HG02763 (cell line): Measurements from ENCODE around the gene NDUFB8.

Source experiments
- ATAC-seq: cut with Tn5 transposase; IDR thresholded peaks from one replicate; pipeline ENCODE4 v1.9.1; 2021; ENCODE audit warnings: mild to moderate bottlenecking, moderate library complexity; ENCODE audit not compliant: unreplicated experiment

The NDUFB8 gene

DNA sequence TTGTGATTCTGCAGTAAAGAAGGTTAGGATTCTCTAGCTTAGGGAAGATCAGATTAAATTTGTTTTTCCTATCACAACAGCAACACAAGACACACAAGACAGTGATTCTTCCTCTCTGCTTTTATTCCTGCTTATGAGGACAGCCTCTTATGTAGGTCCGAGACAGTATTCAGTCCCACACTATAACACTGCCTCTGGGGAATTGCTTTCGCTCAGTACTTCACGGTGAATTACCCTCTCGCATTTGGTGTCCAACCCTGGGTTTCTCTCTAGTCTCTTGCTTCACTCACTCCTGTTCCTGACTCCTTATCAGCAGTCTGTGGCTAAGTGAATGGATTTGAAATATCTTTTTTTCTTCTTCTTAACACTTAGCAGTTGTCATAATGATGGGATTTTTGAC is 7.8 kb upstream of the NDUFB8 start:
- ATAC-seq: no peak

DNA sequence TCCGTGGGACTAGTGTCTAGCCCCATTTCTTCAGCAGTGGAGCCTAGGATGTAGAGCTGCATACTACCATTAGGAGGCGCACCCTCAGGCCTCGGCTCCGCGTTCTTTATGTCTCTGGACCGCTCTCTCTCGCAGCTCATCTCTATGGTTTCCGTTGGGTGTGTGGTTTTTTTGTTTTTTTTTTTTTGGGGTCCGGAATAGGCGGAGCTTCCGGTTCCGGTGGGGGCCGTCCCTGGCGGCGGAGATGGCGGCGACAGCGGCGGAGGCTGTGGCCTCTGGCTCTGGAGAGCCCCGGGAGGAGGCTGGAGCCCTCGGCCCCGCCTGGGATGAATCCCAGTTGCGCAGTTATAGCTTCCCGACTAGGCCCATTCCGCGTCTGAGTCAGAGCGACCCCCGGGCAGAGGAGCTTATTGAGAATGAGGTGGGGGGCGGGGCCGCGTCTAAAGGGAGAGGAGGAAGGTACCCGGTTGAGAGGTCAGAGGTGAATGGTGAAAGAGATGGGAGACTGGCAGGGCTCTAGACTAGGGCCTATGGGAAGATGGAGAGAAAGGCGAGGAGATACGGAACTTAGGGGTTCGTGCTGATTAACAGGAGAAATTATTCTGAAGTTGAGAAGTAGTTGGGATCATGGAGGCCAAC is 6.2 kb upstream of the NDUFB8 start, which contains the start of gene HIF1AN:
HIF1AN (plus strand) TSS at position 229 of the 639 bp plus-strand sequence; CDS start at position 245, 16 bp downstream.
- ATAC-seq: peak; percentile 91

DNA sequence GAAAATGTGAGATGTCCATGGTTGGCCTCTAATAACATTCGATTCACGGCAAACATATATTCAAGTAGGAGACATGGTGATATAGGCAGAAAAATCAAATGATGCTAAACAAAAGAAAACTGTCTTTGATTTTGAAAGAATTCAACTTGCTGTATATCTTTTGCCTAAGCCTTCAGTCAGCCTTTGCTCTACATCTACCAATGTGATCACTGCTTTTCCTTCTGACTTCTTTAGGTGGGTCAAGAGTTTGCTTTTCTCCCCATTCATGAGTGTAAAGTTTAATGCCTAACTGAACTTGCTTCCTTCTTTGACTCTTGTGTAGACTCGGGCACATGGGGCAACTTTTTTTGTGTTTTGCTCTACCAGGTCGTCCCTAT is 5.7 kb upstream of the NDUFB8 start:
- ATAC-seq: no peak

DNA sequence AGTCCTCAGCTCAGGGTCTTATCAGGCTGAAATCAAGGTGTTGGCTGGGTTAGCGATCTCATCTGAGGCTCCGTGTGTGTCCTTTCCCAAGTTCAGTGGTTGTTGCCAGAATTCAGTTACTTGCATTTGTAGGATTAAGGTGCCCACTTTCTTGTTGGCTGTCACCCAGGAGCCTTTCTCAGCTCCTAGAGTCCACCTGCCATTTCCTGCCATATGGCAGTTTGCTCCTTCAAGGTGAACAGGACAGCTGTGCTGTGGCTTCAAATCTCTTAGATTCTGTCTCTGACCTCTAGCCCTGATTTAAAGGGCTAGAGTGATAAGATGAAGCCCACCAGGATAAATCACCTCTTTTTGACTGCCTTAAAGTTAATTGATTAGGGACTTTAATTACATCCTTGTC is 5.1 kb upstream of the NDUFB8 start:
- ATAC-seq: no peak

DNA sequence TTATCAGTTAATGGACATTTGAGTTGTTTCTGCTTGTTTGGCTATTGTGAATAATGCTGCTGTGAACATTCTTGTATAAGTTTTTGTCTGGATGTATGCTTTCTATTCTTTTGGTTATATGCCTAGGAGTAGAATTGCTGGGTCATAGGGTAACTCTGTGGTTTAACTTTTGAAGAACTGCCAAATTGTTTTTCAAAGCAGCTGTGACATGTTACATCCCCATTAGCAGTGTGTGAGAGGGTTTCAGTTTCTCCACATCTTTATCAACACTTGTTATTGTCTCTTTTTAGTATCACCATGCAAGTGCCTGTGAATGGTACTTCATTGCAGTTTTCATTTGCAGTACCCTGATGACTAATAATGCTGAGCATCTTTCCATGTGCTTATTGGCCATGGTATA is 2.1 kb upstream of the NDUFB8 start:
- ATAC-seq: no peak

DNA sequence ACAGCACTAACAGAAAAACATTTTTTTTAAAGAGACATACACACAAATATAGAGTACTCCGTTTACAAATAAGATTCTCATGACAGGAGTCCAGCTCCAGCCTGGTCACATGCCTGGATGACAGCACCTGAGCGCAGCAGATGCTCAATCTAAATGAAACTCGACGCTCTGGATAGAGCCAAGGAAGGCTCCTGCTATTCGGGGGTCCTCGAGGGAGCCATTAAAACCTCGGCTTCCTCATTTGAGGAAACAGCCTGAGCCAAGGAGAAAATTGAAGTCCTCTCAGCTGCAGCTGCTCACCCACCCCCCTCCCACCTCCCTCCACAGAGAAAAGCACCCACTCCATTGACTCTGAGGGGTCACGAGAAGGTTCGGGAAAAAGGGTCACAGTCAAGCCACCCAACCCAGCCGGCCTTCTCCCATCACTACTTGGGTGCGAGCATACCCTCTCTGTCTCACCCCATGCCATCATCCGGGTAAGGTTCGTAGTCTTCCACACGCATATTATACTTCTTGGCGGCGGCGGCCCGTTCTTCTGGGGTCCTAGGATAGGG is 673 bp downstream of the NDUFB8 start:
- no peak for ATAC-seq

DNA sequence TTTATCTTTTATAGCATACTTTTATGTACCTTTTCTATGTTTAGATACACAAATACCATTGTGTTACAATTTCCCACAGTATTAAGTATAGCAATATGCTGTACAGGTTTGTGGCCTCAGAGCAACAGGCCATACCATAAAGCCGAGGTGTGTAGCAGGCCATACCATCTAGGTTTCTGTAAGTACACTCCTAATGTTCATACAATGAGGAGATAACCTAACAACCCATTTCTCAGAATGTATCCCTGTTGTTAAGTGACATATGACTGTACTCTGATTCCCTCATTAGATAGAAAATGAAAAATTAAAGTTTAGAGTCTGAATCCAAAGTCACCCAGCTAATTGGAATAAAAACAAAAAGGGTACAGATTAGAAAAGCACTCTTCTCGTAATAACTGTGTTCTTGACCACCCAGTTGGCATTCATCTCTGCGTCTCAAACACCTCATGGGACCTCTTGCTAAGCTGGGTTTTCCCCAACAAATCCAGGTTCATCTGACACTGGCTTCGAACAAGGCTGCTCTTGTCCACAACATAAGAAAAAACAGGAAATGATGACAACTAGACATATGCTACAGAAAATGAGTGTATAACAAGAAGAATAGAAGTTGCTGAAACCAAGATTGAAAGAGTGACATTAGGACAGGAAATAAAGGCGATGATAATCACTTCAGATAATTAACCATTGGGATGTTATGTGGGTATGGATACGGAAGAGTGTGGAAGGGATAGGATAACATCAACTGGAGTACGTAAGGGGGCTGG is 1.4 kb downstream of the NDUFB8 start:
- ATAC-seq: no peak

DNA sequence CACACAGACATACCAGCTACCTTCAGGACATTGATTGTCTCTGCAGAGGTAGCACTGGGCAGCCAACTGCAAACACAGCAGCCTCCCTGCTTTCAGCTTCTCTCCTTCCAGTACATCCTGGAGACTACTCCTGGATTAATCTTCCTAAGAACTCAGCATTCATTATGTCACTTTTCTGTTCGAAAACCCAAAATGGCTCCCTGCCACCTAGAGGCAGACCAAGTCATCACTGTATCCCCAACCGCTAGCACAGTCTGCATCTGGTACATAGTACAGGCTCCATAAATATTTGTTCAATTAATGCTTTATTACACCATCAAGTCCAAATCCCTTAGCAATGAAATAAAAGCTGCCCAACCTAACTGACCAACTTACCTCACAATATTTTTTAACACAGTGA is 5.0 kb downstream of the NDUFB8 start:
- no peak for ATAC-seq

DNA sequence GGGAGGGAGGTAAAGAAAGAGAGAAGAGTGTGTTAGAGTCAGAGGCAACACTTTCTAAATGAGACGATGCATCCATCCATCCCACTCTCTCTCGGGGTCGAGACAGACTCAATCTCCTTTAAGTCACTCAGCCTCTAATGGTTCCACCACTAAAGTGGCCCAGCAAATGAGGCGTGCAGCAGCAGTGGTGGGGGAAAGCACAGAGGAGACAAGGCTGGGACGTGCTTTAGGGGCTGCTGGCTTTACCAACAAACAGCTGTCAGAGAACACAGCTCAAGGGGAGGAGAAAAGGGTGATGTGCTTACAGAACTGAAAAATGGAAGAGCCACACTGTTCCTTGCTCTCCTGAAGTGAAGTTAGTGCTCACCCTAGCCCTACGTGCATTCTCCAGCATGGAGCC is 5.5 kb downstream of the NDUFB8 start:
- ATAC-seq: no peak

DNA sequence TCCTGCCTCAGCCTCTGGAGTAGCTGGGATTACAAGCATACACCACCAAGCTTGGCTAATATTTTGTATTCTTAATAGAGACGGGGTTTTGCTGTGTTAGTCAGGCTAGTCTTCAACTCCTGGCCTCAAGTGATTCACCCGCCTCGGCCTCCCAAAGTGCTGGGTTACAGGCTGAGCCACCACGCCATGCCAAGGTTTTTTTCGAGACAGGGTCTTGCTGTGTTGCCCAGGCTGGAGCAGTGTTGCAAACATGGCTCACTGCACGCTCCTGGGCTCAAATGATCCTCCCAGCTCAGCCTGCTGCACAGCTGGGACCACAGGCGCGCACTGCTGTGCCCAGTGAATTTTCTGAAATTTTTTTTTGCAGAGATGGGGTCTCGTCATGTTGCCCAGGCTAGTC is 6.7 kb downstream of the NDUFB8 start:
- ATAC-seq: no peak

DNA sequence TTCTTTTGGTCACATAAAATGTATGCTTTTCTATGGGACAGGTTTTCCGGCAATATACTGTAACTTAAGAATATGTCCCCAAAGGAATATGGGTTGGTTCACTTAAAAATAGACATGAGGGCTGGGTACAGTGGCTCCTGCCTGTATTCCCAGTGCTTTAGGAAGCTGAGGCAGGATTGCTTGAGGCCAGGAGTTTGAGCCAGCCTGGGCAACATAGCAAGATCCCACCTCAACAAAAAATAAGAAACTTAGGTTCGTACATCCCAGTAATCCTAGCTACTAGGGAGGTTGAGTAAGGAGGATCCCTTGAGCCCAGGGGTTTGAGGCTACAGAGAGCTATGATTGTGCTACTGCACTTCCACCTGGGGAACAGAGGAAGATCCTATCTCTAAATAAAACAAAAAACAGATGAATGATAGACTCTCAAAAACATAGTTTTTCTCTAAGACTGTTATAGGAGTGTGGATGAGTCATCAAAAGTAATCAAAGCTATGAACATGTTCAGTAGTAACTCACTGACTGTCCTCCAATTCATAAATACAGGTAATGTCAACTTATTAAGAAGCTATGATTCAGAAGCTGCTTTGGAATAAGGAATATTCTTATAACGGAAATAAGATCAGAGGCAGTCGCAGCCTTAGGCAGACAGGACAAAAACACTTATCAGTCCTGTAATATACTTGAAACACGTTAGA is 7.4 kb downstream of the NDUFB8 start:
- no peak for ATAC-seq

DNA sequence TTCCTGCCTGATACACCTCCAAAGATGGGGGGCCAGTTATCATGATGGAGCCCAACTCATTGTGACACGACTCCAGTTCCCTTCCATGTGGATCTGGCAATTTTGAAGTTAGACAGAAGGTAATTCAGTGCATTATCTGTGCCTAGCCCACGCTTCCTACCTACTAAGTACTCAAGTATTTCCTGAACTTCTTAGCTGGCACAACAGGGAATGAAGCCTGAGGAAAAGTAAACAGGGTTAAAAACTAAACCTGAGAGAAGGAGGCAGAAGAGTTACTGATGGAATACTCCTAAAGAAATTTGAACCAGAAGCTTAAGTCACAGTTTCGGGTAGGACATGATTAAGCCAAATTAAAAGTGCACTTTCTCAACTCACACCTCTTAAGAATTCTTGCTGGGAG is 8.9 kb downstream of the NDUFB8 start:
- ATAC-seq: no peak

DNA sequence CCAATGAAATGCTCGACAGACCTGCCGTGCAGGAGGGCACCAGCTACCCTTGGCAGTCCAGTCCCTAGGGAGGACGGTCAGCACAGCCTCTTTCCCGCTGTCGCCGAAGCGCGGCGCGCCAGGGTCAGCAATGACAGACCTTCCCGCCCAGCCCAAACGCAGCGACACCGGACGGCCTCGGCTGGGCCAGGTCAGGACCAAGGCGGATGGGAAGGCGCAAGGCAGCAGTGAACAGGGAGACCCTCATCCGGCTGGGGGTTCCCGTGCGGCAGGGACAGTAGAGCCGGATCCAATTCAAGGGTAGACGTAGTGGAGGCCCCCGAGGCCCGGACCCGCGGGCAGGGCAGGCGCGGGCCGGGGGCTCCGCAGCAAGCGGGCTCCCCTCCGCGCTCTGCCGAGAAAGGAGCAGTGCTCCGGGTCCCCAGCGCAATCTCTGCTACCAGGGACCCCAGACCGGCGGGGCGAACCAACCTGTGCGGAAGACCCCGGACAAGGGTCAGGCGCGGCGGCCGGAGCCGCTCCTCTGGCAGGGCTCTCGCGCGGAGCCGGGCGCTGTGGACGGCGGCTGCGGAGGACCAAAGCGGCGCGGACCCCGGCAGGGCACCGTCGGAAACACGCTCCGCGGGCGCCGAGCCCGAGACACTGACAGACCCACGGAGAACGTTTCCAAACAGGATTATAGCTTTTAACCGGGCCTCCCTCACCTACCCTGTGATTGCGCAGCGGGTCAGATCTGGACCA is 10.2 kb downstream of the NDUFB8 start, which contains the start of gene SEC31B:
SEC31B (minus strand) TSS at position 551 of the 741 bp plus-strand sequence. CDS start 2,909 bp downstream, outside the sequence.
- ATAC-seq: no peak

DNA sequence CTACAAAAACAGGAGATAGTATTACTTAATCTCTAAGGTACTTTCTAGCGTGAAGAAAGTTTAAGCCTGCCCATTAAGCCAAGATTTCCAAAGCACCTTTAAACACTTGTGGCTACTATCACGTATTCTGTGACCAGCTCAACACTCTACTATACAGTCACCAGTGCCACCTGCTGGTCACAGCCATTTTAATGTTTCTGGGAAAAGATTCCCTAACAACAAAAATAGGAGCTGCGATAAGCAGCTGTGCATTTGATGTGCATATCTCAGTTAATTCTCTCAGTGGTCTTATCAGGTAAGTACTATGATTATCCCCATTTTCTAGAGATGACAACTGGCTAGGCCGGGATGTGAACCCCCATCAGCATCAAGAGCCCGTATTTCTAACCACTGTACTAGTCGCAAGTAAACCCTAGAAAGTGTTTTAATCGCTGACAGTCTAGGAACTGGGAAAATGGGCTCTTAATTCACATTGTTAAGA is 10.9 kb downstream of the NDUFB8 start:
- no peak for ATAC-seq

DNA sequence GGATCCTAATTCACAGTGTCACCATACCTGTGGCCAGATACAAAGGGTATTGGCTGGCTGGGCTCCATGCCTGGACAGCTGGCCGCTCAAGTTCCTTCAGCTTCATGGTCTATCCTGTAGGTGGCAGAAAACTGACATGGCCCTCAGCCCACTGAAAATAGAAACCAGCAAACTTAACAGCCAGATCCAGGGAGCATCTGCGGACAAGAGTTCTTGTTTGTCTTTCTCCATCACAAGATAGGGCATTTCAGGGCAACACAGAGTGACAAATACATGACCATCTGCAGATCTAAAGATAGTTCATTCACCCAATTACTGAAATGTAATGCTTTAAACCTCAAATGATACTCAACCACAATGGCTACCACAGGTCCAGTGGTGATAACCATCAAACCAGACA is 12.8 kb downstream of the NDUFB8 start:
- no peak for ATAC-seq

DNA sequence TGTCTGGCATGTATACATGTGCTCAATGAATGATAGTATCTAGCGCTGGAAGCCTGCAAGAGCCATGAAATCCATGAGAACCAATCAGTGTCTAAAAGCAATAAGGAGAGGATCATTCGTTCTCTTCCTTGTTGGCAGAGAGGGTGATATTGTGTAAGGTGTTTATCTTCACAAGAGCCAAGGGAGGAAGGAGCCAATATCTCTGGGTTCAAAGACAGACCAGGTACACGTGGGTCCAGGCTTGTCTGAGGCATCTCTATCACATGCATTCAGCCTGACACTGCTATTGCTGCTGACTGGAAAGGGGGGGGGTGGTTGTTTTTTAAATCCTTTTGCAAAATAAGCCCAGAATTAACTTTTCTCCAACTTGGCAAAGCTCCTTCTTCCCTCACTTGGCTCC is 14.1 kb downstream of the NDUFB8 start:
- no peak for ATAC-seq

DNA sequence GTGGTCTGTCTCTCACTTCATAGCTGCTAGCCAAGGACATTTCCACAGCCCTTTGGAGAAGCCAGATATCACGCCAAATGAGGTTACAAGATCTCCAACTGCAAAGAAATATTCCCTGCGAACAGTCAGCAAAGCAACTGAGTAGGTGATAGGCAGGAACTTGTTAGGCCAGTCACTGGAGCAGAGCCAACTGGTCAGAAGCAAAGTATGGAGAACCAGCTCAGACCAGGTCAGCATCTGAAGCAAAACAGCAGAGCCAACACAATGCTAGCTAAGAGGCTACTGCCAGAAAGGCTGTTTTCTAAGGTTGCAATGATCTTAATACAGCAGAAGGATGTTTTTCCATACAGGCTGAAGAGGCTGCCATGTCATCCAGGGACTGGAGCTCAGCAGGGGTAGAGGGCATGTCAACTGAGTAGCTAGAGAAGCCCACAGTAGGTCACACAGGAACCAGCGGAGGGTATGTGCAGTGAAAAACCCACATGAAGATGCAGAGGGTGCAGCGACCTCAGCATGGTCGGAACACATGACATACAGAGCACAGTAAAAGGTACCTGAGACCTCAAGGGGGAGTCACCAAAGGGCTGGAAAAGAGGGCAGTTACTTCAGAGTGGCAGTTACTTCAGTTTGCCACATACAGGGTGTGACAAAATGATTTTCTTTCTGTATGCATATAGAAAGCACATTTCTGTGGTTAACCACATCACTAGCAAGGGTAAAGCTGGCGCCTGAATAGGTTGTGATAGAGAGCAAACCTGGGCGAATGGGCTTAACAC is 18.9 kb downstream of the NDUFB8 start:
- ATAC-seq: no peak

DNA sequence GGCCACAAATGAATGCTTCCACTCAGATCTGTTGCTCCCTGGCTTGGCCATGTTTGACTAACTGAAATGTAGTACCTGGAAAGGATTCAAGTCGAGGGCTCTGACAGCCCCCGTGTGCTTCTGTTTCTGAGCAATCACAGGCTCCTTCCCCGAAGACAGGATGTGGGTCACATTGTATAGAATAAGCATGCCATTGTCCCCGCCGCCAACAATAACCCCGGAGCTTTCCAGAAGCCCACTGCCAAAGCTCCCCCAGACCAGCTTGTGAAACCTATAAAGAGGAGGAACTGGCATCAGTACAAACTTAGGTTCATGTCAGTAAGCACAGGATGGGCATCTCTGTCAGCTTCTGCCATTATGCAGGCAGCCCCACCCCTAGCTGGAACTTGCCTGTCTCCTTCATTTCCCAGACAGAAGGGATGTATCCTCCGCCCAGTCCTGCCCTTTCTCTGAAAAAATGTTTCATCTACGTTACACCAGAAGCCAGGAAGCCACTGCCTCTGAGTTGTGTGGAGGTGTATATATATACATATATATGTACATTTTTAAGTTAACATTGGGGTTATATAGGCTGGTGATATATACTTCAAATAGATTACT is 20.3 kb downstream of the NDUFB8 start:
- ATAC-seq: no peak

DNA sequence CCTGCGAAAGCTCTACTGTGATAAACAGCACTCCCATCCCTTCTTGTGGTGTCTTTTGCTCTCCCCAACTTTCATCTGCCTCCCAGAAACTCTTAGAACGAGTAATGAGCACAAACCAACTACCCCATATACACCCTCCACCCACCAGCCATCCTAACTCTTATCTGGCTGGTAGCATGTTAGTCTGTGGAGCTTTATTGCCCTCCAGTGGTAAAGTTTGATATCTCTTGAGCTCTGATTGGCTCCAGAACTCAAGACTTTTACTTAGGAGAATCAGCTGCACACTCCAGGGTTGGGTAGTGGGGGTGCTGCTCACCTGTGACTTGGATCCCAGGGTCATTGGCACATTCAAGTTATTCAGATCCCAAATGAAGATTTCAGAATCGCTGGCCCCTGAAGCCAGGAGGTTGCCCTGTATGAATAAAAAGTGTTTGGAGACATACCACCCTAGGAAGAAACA is 20.9 kb downstream of the NDUFB8 start:
- no peak for ATAC-seq
